Suppressor macrophage treated with lipopolysaccharide for 1 hour (primary cell): Measurements from ENCODE around the gene TAF9.

Experiments
- DNase-seq, 3 donors: peaks; one replicate each; pipeline ENCODE4 v3.0.0-alpha.2; 2020 to 2022

Gene TAF9, protein sequence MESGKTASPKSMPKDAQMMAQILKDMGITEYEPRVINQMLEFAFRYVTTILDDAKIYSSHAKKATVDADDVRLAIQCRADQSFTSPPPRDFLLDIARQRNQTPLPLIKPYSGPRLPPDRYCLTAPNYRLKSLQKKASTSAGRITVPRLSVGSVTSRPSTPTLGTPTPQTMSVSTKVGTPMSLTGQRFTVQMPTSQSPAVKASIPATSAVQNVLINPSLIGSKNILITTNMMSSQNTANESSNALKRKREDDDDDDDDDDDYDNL

DNA sequence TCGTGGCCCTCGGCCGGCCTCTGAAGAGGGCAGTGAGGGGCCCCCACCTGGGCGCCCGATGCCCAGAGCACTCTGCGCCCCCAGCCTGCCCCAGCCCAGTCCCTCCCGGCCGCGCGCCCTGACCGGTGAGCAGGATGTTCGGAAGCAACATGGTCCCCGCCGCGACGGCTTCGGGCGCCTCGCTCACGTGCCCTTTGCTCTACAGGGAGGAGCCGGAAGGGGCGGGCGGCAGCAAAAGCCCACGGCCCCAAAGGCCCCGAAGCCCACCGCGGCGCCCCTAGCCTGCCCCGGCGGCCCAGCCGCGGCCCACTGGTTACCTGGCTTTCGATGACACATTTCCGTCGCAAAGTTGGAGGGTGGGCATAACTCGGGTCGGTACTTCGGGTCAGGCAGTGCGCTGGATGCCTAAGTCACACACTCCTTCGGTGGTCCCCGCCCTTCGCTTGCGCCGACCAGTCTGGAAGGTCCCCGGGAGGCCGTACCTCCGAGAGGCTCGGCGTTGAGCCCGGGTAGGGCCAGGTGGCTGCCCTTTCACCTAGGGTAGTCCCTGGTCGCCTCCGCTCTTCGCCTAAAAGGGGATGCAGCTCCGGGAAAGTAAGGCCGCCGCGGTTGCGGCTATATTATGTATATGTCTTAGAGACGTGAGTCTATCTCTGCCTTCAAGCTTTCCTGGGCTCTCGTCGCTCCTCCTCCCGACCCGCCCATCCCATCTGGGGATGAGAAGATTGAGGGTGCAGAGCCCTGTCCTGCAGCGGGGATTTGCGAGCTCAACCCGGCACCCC lies at the start of gene TAF9, which contains the start of the genes AK6 and RAD17:
TAF9 (minus strand) TSS at position 181 of the 782 bp plus-strand sequence. CDS start 3,783 bp downstream, outside the sequence.
AK6 (minus strand) TSS at position 181 of the 782 bp plus-strand sequence; CDS start at position 151, 30 bp downstream.
RAD17 (plus strand) TSS at position 479 of the 782 bp plus-strand sequence. CDS start 2,391 bp downstream, outside the sequence.
- DNase-seq = peak; percentile 93 to 96 (median 94)

DNA sequence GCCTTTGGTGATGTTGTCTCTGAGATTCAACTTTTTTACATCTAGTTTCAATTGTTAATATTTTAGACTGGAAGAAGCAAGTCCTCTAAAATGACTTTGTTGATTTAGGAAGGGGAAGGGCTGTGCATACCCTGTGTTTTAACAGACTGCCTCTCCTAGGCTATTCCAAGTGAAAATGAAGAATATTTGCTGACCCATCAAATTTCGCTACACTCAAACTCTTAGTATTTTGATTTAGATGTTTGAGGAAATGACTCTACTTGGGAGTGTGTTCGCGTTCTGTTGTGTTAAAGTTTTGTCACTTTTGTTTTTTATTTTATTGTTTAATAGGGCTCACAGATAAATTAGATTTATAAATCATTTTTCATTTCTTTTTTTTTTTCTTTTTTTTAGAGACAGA lies 49.2 kb upstream of the TAF9 start:
- no peak for DNase-seq

DNA sequence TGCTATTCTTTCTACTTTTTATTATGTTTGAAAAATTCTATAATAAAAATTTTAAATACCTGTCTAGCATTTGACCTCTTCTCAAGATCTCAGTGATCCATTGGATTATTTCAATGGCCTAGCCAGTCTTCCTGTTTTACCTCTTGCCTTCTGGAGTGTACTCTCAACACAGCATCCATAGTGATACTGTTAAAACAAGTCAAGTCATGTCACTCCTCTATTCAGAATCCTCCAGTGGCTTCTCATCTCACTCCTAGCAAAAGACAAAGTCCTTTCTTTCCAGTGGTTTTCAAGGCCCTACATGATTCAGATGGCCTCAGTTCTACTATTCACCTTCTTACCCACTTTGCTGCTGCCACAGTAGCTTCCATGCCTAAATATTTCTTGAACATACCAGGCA lies 47.4 kb upstream of the TAF9 start:
- no peak for DNase-seq

DNA sequence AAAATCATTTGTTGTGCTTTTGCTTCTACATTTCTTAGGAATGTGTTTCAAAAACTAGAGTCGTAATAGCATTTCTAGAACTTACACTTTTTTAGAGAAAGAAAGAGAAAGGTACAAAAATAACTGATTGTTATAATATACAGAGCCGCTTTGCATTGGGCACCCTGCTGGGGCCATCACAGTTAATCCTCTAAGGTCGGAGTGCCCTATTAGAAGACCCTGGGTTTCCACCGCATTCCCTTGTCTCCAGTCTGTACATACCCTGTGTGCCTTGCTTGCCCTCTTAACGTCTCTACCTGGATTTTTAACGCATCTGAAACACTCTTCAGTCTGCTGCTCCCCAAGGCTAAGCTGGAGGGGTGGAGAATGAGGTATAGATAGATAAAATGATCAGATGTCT lies 46.9 kb upstream of the TAF9 start:
- no peak for DNase-seq

DNA sequence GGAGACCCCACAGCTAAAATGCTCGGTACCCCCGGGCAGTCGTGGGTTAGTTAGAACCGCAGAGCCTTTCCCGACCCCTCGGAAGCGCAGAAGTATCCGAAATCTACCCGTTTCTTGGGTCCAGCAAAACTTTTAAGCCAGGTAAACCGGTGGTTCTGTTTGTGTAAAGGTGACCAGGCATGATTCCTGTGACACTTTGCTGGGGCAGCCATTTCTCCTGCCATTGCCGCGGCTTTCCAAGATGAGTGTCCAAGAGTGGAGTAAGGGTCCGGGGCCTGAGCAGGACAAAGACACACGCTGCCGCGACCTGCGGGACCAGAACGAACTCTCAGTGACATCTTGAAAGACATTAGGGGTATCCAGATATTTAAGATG lies 46.3 kb upstream of the TAF9 start:
- DNase-seq = no peak

DNA sequence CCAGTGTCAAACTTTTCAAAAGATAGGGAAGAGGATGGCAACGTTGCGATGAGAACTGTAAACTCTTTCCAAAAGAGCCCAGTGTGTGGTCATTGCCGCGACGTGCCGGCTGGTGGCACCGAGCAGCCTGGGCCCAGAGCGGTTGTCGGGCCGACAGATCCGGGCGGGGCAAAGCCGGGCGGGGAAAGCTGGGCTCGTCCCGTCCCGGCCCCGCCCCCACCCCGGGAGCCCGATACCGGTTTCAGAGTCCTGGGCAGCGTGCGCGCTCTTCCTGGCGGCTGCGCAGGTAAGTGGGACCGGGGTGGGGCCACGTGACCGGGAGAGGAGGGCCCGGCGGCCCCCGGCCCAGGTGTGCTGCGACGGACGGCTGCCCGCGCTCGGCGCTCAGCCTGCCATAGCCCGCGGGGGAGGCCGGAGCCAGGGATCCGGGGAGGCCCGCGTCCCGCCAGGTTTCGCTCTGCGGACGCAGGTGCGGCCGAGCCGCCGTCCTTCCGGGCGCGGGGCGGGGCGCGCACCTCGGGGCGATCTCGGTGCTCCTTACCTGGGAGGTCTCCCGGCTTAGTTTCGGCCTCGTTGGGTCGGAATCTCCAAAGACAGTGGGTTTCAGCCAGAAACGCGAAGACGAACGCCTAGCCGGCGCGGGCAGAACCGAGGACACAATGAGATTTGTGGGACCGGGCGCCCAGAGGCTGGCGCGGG lies 45.7 kb upstream of the TAF9 start, which contains the start of gene MARVELD2:
MARVELD2 (plus strand) TSS at position 232 of the 699 bp plus-strand sequence. CDS start 4,270 bp downstream, outside the sequence.
- DNase-seq = peak; percentile 69 to 88 (median 69)

DNA sequence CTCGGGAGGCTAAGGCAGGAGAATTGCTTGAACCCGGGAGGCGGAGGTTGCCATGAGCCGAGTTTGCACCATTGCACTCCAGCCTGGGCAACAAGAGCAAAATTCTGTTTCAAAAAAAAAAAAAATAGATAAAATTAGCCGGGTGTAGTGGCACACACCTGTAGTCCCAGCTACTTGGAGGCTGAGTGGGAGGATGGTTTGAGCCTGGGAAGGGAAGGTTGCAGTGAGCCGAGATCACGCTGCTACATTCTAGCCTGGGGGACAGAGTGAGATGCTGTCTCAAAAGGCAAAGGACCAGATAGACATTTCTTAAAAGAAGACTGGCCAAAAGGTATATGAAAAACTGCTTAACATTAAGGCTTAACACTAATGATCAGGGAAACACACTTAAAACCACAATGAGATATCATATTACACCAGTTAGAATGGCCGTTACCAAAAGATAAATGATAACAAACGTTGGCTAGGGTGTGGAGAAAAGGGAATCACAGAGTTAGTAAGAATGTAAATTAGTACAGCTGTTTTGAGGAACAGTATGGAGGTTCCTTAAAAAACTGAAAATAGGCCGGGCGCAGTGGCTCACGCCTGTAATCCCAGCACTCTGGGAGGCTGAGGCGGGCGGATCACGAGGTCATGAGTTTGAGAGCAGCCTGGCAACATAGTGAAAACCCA lies 35.5 kb upstream of the TAF9 start:
- no peak for DNase-seq

DNA sequence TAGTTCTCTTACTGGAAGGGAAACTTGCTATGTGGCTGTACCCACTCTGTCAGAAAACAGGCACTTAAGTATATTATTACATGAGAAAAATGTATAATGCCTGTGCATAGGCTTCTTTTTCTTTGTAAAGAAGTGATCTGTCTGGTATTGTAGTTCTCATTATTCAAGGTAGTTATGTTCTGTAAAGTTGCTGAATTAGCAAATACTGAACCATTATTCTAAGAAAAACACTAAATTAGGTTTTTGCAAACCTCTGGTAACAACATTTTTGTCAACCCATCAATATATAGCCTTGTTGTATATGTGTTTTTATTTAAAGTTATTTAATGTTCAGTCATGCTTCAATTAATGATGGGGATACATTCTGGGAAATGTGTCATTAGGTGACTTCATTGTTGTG lies 9.1 kb upstream of the TAF9 start:
- no peak for DNase-seq

DNA sequence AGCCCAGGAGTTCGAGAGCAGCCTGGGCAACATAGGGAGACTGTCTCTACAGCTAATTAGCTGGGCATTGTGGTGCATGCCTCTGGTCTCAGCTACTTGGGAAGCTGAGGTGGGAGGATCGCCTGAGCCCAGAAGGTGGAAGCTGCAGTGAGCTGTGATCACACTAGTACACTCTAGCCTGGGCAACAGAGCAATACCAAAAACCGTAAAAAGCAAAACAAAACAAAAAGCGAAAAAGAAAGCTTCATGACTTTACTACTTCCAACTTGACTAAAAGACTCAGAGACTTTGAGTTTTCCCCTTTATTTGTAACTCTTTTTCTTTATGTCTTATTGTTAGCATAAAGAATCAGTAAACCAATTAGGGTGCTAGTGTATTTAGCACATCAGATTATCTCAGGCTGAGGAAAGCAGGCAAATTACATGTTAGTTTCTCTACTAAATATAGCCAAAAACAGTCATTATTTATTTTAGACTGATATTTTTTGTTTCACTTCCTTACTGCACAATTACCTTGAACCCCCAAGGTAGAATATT lies 5.7 kb upstream of the TAF9 start:
- DNase-seq = no peak

DNA sequence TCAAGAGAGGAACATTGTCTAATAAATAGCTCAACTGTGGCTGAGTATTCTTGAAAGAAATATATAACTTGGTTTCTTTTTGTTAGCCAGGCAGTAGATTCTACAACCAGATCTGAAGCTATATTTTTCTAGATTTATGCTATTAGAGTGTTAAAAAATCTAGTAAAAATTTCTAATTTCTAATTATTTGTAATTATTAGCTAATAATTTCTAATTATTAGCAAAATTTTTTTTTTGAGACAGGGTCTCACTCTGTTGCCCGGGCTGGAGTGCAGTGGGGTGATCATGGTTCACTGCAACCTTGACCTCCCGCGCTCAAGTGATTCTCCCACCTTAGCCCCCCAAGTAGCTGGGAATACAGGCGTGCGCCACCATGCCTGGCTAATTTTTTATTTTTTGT lies 3.1 kb upstream of the TAF9 start:
- no peak for DNase-seq

DNA sequence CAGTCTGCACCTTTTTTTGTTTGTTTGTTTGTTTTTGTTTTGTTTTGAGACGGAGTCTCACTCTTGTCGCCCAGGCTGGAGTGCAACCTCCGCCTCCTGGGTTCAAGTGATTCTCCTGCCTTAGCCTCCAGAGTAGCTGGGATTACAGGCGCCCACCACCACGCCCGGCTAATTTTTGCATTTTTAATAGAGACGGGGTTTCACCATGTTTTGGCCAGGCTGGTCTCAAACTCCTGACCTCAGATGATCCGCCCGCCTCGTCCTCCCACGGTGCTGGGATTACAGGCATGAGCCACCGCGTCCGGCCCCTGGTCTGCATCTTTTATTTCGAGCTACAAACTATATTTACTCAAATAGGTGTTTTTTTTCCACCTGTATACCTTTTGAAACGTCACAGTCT lies 1.0 kb upstream of the TAF9 start:
- DNase-seq = peak in 2 of 3 donors; percentile 13 to 19

DNA sequence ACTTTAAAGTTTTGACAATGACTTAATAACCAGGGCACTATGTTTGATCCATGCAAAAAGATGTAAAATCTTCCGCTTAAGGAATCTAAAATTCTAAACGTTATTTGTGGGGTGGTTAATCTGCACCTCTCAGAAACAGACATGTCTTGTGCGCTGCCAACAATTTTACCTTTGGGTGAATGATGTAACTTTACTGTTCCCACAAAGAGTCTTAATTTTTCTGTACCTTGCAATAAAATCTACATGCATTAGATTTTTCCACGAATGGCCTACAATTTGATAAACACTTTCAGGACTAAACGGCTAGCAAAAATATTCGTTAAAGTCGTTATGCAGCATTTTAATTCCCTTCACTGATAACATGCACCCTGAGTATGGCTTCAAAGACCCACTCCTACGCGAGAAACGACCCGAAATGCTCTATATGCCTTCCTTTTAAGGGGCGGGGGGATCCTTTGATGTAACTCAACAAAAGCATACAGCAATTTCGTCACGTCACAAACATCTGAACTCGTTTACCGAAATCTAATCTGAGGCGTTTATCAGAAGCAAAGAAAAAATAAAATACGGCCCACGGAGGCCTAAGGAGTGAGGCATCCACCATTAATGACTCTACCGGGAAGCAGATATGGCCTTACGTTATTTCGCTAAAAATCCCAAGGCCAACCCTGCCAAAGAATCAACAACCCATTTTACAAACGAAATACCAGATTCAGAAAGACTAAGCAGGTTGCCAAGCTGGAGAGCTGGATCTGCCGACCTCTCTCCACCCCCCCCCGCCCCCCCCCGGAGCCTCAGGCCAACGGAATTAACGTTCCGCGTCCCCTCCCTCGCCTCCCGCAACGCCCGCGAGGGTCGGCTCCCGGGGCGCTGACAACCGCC lies 621 bp downstream of the TAF9 start:
- DNase-seq = peak in 2 of 3 donors; percentile 32 to 36

DNA sequence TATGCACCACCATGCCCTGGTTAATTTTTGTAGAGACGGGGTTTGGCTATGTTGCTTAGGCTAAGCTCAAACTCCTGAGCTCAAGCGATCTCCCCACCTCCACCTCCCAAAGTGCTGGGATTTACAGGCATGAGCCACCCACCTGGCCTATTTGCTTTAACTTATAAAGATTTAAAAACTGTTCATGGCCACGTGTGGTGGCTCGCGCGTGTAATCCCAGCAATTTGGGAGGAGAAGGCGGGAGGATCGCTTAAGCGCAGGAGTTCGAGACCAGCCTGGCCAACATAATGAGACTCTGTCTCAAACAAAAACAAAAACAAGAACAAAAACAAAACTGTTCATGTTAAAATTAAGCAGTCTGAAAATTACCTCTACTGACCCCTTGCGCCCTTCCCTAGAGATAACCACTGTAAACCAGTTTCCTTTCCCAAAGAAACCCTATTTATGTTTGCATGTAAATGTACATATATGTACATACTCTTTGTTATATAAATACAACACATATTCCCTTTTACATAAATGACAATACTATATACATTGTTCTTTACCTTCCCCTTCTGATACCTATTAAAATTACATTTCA lies 1.5 kb downstream of the TAF9 start:
- peak in 1 of 3 donors; percentile 11 for DNase-seq

DNA sequence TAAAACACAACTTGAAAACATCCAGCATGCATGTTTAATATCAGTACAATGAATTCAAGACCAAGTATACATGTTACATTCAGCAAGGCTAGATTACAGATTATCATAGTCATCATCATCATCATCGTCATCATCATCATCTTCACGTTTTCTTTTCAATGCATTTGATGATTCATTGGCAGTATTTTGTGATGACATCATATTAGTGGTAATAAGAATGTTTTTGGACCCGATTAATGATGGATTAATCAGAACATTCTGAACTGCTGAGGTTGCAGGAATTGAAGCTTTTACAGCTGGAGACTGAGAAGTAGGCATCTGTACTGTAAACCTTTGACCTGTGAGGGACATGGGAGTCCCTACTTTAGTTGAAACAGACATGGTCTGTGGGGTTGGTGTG lies 4.5 kb downstream of the TAF9 start:
- DNase-seq = no peak

DNA sequence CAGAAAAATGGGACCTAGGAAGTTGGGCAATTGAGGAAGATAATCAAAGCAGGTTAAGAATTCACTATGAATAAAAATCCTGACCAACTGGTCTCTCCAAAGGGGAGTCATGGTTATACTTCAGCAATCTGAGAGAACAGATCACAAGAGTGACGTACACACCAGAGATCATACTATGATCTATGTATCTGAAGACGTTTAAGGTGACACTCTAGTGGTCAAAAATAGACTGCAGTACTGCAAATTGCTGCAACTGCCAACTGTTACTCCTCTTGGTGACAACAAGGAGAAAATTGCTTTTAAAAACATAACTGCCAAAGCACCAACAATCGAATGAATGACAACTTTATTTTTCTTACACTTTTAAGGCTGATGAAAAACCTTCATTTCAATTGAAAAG lies 4.9 kb downstream of the TAF9 start:
- DNase-seq = peak; percentile 3 to 40 (median 39)

DNA sequence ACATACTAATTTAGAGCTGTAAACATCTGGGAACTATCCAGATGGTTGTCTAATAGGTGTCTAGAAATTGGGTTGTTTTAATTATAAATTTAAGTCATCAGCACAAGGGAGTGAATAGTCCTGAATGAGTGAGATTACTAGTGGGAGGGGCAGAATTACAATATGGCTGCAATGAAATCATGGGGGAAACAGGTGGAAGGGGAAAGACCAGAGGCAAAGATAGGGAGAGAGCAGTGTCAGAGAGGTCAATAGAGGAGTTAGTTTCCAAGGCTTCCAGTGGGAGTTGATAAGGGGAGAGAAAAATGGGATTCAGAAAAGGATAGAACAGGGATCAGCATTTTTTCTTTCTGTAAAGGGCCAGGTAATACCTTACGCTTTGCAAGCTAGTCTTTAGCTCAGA lies 8.9 kb downstream of the TAF9 start:
- DNase-seq = no peak

DNA sequence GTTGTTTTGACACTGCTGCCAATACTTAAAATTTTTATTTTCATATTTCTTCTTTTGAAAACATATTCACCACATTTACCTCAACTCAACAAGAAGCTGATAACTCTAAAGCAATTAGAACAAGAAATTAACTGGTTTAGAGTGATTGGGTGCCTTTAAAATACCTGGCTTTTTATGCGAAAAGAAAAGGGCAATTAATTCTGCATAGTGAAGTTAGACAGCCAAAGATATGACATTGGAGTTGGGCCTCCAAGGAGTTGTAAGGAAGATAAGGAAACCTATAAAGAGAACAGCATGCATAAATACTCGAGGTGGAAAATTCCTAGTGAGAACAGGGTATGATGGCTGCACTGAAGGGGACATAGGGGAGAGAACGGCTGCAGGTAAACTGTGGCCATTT lies 9.6 kb downstream of the TAF9 start:
- DNase-seq = no peak

DNA sequence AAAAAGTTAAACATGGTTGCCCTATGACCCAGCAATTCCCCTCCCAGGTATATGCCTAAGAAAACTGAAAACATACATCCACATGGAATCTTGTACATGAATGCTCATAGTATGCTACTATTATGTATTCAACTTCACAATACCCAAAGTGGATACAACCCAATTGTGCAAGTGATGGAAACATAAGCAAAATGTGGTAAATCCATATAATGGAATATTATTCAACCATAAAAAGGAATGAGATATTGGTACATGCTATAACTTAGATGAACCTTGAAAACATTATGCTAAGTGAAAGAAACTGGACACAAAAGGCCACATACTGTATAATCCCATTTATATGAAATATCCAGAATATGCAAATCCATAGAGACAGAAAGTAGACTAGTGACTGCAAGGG lies 18.7 kb downstream of the TAF9 start:
- DNase-seq = no peak

DNA sequence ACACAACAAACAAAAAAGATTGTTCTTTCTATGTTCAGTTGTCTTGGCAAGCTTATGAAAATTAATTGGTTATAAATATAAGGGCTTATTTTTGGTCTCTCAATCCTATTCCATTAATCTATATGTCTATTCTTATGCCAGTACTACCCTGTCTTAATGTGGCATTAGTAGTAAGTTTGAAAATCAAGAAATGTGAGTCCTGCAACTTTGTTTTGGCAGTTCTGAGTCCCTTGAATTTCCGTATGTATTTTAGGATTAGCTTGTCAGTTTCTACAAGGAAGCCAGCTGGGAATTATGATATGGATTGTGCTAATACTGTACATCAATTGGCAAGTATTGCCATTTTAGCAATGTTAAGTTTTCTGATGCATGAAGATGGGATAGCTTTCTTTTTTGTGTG lies 26.2 kb downstream of the TAF9 start:
- DNase-seq = no peak

DNA sequence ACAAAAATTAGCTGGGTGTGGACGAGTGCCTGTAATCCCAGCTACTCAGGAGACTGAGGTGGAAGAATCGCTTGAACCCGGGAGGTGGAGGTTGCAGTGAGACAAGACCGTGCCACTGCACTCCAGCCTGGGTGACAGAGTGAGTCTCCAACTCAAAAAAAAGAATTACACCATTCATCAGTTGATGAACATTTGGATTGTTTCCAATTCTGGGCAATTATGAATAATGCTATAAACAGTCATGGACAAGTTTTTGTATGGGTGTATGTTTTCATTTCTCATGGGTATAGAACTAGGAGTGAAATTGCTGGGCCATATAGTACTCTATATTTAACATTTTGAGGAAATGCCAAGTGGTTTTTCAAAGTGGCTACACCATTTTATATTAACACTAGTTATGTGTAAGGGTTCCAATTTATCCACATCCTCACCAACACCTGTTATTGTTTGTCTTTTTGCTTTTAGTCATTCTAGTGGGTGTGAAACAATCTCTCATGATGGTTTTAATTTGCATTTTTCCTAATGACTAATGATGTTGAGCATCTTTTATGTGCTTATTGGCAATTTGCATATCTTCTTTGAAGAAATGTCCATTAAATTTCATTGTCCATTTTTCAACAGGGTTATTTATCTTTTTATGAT lies 27.7 kb downstream of the TAF9 start:
- DNase-seq = no peak
